ENCODE results near the gene TMEM51. TPM values are rescaled to one million over a fixed set of nuclear protein-coding genes. Genes with fewer than 3 reads are reported as not detected.

TMEM51 gene
- total and polyA plus RNA-seq, 9 donors: 9.4 to 38.5 (median 23.0) TPM

GRCh38 chr1:15176120-15176519 lies 22.6 kb downstream of the TMEM51 start:
- Histone ChIP-seq H3K4me1 (ENCODE audit: insufficient read depth) (peaks cover 9% of the 10 kb centered on the region), H3K9me3 (no peaks in the 10 kb centered on the region), H3K36me3 (no peaks in the 10 kb centered on the region), H3K27me3 (no peaks in the 10 kb centered on the region), H3K27ac (no peak overlapping the region), H3K4me3 (no peak overlapping the region)
- TF ChIP-seq POLR2A (IDR thresholded peaks at IDR 0.05) (no peak), EP300 (IDR thresholded peaks at IDR 0.05) (no peak), CTCF (IDR thresholded peaks at IDR 0.05) (no peak)
- intact Hi-C loops (cut with DNase I): no loop called here
- no peak for DNase-seq
- WGBS, 3 donors: 90% methylated on average over 7 of the region's 7 CpGs

DNA sequence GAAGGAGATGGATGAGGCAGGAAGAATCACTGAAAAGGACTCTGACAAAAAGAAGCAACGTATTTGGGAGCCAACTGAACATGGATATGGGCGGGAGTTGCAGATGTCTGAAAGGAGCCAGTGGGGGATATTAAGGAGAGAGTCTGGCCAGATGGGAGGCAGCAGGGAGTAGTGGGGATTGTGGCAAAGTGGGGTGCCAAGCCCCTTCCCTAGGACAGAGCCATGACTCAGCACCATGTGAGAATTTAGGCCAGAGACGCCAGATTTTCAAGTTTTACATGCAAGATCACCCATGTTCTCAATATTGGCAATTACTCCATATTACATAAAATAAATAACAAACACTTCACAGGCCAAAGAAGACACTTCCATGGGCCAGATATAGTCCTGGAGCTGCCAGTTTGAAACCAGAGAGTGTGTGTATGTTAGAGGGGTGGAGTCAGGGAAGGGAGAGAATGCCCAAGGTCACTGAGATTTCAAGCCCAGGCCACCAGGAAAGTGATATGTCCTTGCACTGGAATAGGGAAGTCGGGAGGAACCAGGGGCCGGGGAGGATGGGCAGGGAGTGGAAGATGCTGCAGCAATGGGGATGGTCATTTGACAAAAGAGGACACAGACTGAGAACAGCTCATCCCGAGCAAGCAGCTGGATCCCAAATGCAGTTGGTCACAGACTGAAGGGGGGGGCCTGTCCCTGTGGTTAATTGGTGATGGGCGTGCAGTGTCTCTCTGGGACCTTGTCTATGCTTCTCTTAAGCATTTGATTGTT lies 23.5 kb downstream of the TMEM51 start:
- peaks cover 9% of the 10 kb centered on the region for H3K4me1 ChIP-seq (ENCODE audit: insufficient read depth)
- H3K27ac ChIP-seq: no peak overlapping the region
- no peak for DNase-seq
- no peak for TF ChIP-seq CTCF (IDR thresholded peaks at IDR 0.05)
- no peak for TF ChIP-seq POLR2A (IDR thresholded peaks at IDR 0.05)
- TF ChIP-seq EP300 (IDR thresholded peaks at IDR 0.05): no peak
- intact Hi-C loops (cut with DNase I): no loop called here
- H3K4me3 ChIP-seq: no peak overlapping the region
- 56 to 63% (median 63%) methylated on average over 7 of the region's 7 CpGs for WGBS, 3 donors
- H3K9me3 ChIP-seq: no peaks in the 10 kb centered on the region
- H3K27me3 ChIP-seq: no peaks in the 10 kb centered on the region
- H3K36me3 ChIP-seq: no peaks in the 10 kb centered on the region

DNA sequence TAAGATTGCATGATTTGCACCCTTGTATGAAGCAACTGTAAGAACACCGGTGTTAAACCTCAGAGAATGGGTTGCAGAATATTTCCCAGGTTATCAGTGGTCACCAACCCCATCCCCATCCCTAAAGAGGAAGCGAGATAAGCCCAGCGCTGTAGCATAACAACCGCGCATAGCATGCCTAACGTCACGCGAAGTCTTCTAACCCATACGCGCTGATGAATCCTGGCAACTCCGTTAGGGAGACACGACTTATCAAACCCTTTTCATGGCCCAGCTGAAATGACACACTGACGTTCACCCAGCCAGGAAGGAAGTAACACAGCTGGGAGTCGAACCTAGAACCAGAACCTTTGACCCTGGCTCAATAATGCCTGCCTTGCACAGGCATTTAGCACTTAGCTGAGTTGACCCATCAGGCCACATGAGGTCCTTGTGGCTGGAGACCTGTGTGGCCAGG lies 24.2 kb downstream of the TMEM51 start:
- no peak overlapping the region for H3K4me3 ChIP-seq
- intact Hi-C loops (cut with DNase I): no loop called here
- 82 to 87% (median 85%) methylated on average over 14 of the region's 14 CpGs for WGBS, 3 donors
- H3K27me3 ChIP-seq: no peaks in the 10 kb centered on the region
- no peak for TF ChIP-seq POLR2A (IDR thresholded peaks at IDR 0.05)
- no peak for TF ChIP-seq EP300 (IDR thresholded peaks at IDR 0.05)
- no peak for TF ChIP-seq CTCF (IDR thresholded peaks at IDR 0.05)
- DNase-seq: no peak
- H3K27ac ChIP-seq: peak overlapping the region; percentile 16 to 82
- H3K4me1 ChIP-seq (ENCODE audit: insufficient read depth): peaks cover 9% of the 10 kb centered on the region
- no peaks in the 10 kb centered on the region for H3K9me3 ChIP-seq
- no peaks in the 10 kb centered on the region for H3K36me3 ChIP-seq

- intact Hi-C loops (cut with DNase I): no loop called here
- TF ChIP-seq POLR2A (IDR thresholded peaks at IDR 0.05): no peak
- TF ChIP-seq CTCF (IDR thresholded peaks at IDR 0.05): no peak
- TF ChIP-seq EP300 (IDR thresholded peaks at IDR 0.05): no peak
- Histone ChIP-seq H3K4me1 (ENCODE audit: insufficient read depth) (peaks cover 9% of the 10 kb centered on the region), H3K9me3 (no peaks in the 10 kb centered on the region), H3K27ac (peak overlapping the region; percentile 16 to 82), H3K4me3 (no peak overlapping the region), H3K36me3 (no peaks in the 10 kb centered on the region), H3K27me3 (no peaks in the 10 kb centered on the region)
- peak in 3 of 5 donors; percentile 27 to 61 (median 59) for DNase-seq
- WGBS, 3 donors: 34 to 38% (median 35%) methylated on average over 9 of the region's 9 CpGs
Measured at GRCh38 chr1:15178571-15179484, 25.3 kb downstream of the TMEM51 start.
